Measurements from ENCODE around the gene TXN2.

DNA sequence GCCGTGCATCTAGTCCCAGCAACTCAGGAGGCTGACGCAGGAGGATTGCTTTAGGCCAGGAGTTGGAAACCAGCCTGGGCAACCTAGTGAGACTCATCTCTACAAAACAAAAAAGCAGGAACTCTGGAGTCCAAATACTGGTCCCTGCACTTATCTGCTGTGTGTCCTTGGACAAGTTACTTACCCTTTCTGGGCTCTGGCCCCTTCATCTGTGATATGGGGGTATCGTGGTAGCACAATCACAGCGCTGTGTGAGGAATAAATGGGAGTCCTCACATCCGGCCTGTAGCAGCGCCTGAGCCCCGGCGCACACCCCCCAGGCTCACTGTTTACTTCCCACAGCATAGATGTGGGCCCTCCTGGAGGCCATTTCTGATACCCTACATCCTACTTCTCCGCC, 49.5 kb downstream of the TXN2 start:
- no peak for TF ChIP-seq CTCF (IDR thresholded peaks at IDR 0.05; ENCODE audit: borderline replicate concordance, extremely low read depth, low read length, poor library complexity, severe bottlenecking)
- no peak for TF ChIP-seq EZH2 (IDR thresholded peaks at IDR 0.05; ENCODE audit: borderline replicate concordance, low read depth, low read length, severe bottlenecking)
